OCI-LY1 (cell line): ENCODE measurements around the gene TXLNG.

Experiments used
- H2AFZ ChIP-seq: fragments of 200-600 bp; sonication (generic), shearing (Covaris generic); 2 replicates; pipeline ENCODE4 v1.6.0; 2014; ENCODE audit warnings: antibody characterized with exemption, mild to moderate bottlenecking, low read length
- H3F3A ChIP-seq: fragments of 200-600 bp; sonication (generic), shearing (Covaris generic); 2 replicates; pipeline ENCODE4 v1.6.0; 2014; ENCODE audit warnings: mild to moderate bottlenecking, antibody characterized with exemption, low read length, moderate library complexity; ENCODE audit not compliant: insufficient read depth
- H3K27ac ChIP-seq: fragments of 200-600 bp; sonication (generic); 2 replicates; pipeline ENCODE4 v1.5.1; 2014; ENCODE audit warnings: low read length, mixed run types, mild to moderate bottlenecking, low read depth; ENCODE audit not compliant: poor library complexity, severe bottlenecking
- H3K27me3 ChIP-seq: fragments of 200-600 bp; sonication (generic); 2 replicates; pipeline ENCODE4 v1.6.0; 2014; ENCODE audit warnings: antibody characterized with exemption, mild to moderate bottlenecking, low read length, moderate library complexity; ENCODE audit not compliant: insufficient read depth
- H3K36me3 ChIP-seq: fragments of 200-600 bp; sonication (generic); 2 replicates; pipeline ENCODE4 v1.6.1; 2014; ENCODE audit warnings: mild to moderate bottlenecking, antibody characterized with exemption, low read length, moderate library complexity, mixed read lengths; ENCODE audit not compliant: insufficient read depth
- H3K4me1 ChIP-seq: fragments of 200-600 bp; sonication (generic); 2 replicates; pipeline ENCODE4 v1.5.1; 2014; ENCODE audit warnings: mild to moderate bottlenecking, low read length, moderate library complexity; ENCODE audit not compliant: insufficient read depth, severe bottlenecking
- H3K4me2 ChIP-seq: fragments of 200-600 bp; sonication (generic), shearing (Covaris generic); 2 replicates; pipeline ENCODE4 v1.6.1; 2014; ENCODE audit warnings: low read length
- H3K4me3 ChIP-seq: fragments of 200-600 bp; sonication (generic); 2 replicates; pipeline ENCODE4 v1.5.1; 2014; ENCODE audit warnings: low read length, low read depth, mild to moderate bottlenecking, mixed read lengths; ENCODE audit not compliant: poor library complexity, severe bottlenecking
- H3K79me2 ChIP-seq: fragments of 200-600 bp; shearing (Covaris generic); 2 replicates; pipeline ENCODE4 v1.6.1; 2016; ENCODE audit warnings: mixed run types, low read length, mixed read lengths; ENCODE audit not compliant: insufficient read depth
- H3K9ac ChIP-seq: fragments of 200-600 bp; sonication (generic), shearing (Covaris generic); 2 replicates; pipeline ENCODE4 v1.6.1; 2014; ENCODE audit warnings: mild to moderate bottlenecking, low read length, mixed read lengths
- H3K9me2 ChIP-seq: fragments of 200-600 bp; sonication (generic), shearing (Covaris generic); 2 replicates; pipeline ENCODE4 v1.6.1; 2014; ENCODE audit warnings: low read depth, mild to moderate bottlenecking, low read length, mixed read lengths
- H3K9me3 ChIP-seq: fragments of 200-600 bp; shearing (Covaris generic); 2 replicates; pipeline ENCODE4 v1.6.1; 2014; ENCODE audit warnings: low read length, mixed read lengths
- H4K20me1 ChIP-seq: fragments of 200-600 bp; sonication (generic), shearing (Covaris generic); 2 replicates; pipeline ENCODE4 v1.6.0; 2016; ENCODE audit warnings: mild to moderate bottlenecking, low read length; ENCODE audit not compliant: insufficient read depth
- EZH2 ChIP-seq: fragments of 200-600 bp; sonication (generic), shearing (Covaris generic); IDR thresholded peaks from 2 replicates; pipeline ENCODE4 v1.8.0; 2017; ENCODE audit warnings: borderline replicate concordance, mixed run types, mild to moderate bottlenecking, antibody characterized with exemption, low read length, moderate library complexity, mixed read lengths
- TF ChIP-seq, protein P1 (sequence below): fragments of 200-600 bp; sonication (generic), shearing (Covaris generic); IDR thresholded peaks from 2 replicates; pipeline ENCODE4 v1.5.1; 2017; ENCODE audit warnings: mild to moderate bottlenecking, antibody characterized with exemption, low read length, moderate library complexity, mixed read lengths

The TXLNG gene

GRCh38 chrX:16786791-16787735 lies 797 bp downstream of the TXLNG start:
- Histone ChIP-seq H4K20me1 (no peaks in the 10 kb centered on the region), H3F3A (no peaks in the 10 kb centered on the region), H3K4me3 (peak overlapping the region; percentile 68), H2AFZ (no peak overlapping the region), H3K9me3 (no peaks in the 10 kb centered on the region), H3K27ac (no peak overlapping the region), H3K79me2 (peaks cover 47% of the 10 kb centered on the region), H3K4me2 (peak overlapping the region; percentile 83), H3K27me3 (no peaks in the 10 kb centered on the region), H3K36me3 (peaks cover 28% of the 10 kb centered on the region), H3K4me1 (peaks cover 23% of the 10 kb centered on the region), H3K9me2 (no peaks in the 10 kb centered on the region), H3K9ac (peak overlapping the region; percentile 70)
- TF ChIP-seq, protein P1, sequence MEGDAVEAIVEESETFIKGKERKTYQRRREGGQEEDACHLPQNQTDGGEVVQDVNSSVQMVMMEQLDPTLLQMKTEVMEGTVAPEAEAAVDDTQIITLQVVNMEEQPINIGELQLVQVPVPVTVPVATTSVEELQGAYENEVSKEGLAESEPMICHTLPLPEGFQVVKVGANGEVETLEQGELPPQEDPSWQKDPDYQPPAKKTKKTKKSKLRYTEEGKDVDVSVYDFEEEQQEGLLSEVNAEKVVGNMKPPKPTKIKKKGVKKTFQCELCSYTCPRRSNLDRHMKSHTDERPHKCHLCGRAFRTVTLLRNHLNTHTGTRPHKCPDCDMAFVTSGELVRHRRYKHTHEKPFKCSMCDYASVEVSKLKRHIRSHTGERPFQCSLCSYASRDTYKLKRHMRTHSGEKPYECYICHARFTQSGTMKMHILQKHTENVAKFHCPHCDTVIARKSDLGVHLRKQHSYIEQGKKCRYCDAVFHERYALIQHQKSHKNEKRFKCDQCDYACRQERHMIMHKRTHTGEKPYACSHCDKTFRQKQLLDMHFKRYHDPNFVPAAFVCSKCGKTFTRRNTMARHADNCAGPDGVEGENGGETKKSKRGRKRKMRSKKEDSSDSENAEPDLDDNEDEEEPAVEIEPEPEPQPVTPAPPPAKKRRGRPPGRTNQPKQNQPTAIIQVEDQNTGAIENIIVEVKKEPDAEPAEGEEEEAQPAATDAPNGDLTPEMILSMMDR: no peak
- TF ChIP-seq EZH2: no peak

GRCh38 chrX:16788477-16788876 lies 2.2 kb downstream of the TXLNG start:
- H3F3A ChIP-seq: no peaks in the 10 kb centered on the region
- no peak for TF ChIP-seq EZH2
- TF ChIP-seq, protein P1: no peak
- peaks cover 51% of the 10 kb centered on the region for H3K79me2 ChIP-seq
- H2AFZ ChIP-seq: no peak overlapping the region
- no peaks in the 10 kb centered on the region for H3K27me3 ChIP-seq
- no peaks in the 10 kb centered on the region for H4K20me1 ChIP-seq
- peak overlapping the region; percentile 68 for H3K4me3 ChIP-seq
- no peaks in the 10 kb centered on the region for H3K9me3 ChIP-seq
- peak overlapping the region; percentile 70; the same call in 1 of the 2 replicates for H3K9ac ChIP-seq
- H3K4me1 ChIP-seq: peaks cover 23% of the 10 kb centered on the region
- H3K36me3 ChIP-seq: peaks cover 35% of the 10 kb centered on the region
- H3K9me2 ChIP-seq: no peaks in the 10 kb centered on the region
- H3K27ac ChIP-seq: no peak overlapping the region
- peak overlapping the region; percentile 83 for H3K4me2 ChIP-seq

DNA sequence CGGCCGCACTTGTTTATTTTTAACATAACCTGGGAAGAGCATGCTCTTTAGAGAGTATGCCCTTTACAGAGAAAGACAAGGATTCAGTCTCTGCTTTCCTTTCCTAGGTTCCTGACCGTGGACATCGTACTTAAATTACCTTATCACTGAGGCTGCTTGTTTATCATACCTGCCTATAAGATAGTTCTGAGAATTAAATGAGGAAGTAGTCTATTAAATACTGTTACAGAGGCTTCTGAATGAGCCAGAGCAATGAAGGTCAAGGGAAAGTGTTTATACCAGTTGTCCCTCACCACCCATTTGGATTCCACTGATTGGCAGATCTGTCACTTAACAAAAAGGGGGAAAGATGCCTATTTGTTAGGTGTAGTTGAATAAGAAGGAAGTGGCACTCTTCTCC lies 10.0 kb downstream of the TXLNG start:
- Histone ChIP-seq H3K27me3 (no peaks in the 10 kb centered on the region), H3K9me2 (no peaks in the 10 kb centered on the region), H3K9me3 (no peaks in the 10 kb centered on the region), H2AFZ (no peak overlapping the region), H3K9ac (no peak overlapping the region), H3K4me3 (no peak overlapping the region), H4K20me1 (no peaks in the 10 kb centered on the region), H3K4me2 (no peak overlapping the region), H3K27ac (no peak overlapping the region), H3K4me1 (no peaks in the 10 kb centered on the region), H3K79me2 (peaks cover 19% of the 10 kb centered on the region), H3F3A (no peaks in the 10 kb centered on the region), H3K36me3 (peaks cover 49% of the 10 kb centered on the region)
- no peak for TF ChIP-seq EZH2
- TF ChIP-seq, protein P1: no peak
